Activated B cell treated with CpG ODN at 0.5 μM for 24 hours (primary cell): ENCODE results near the gene NSDHL. TPM values are rescaled to one million over a fixed set of nuclear protein-coding genes. Genes with fewer than 3 reads are reported as not detected.

ENCODE experiments used
- ATAC-seq: fragments of 200-7000 bp; cut with Tn5 transposase; one replicate; pipeline ENCODE4 v1.10.0; 2021; ENCODE audit warnings: low read depth, mild to moderate bottlenecking, moderate library complexity
- CTCF ChIA-PET: fragments of 350-600 bp; sonication (Branson Sonifier 250); formaldehyde crosslinking; loops from one replicate; lab custom pipeline; 2021; ENCODE audit warnings: antibody characterized with exemption; lab: Charles Lee
- POLR2A ChIA-PET: fragments of 350-600 bp; sonication (Branson Sonifier 250); formaldehyde crosslinking; loops from one replicate; lab custom pipeline; 2021; ENCODE audit warnings: antibody characterized with exemption; lab: Charles Lee
- DNase-seq: peaks from one replicate; pipeline ENCODE4 v3.0.0; 2022
- H3K27ac Mint-ChIP-seq: one replicate; pipeline ENCODE4 v1.8.0; 2020; ENCODE audit warnings: mixed read lengths
- H3K27me3 Mint-ChIP-seq: one replicate; pipeline ENCODE4 v1.8.0; 2021; ENCODE audit warnings: mixed read lengths
- H3K36me3 Mint-ChIP-seq: one replicate; pipeline ENCODE4 v1.8.0; 2021; ENCODE audit warnings: low read depth, mixed read lengths
- H3K4me1 Mint-ChIP-seq: one replicate; pipeline ENCODE4 v1.8.0; 2021; ENCODE audit warnings: mixed read lengths
- H3K4me3 Mint-ChIP-seq: one replicate; pipeline ENCODE4 v1.8.0; 2020; ENCODE audit warnings: mild to moderate bottlenecking, mixed read lengths
- H3K9me3 Mint-ChIP-seq: one replicate; pipeline ENCODE4 v1.8.0; 2020; ENCODE audit warnings: mixed read lengths
- CTCF ChIP-seq: fragments of 200-600 bp; IDR thresholded peaks from one replicate; pipeline ENCODE4 v1.8.0; 2022; ENCODE audit warnings: antibody characterized with exemption, mild to moderate bottlenecking
- intact Hi-C: fragments of 100-400 bp; cut with micrococcal nuclease; formaldehyde crosslinking; loops from one replicate; pipeline ENCODE4 v1.15.1; 2024
- total RNA-seq: library from RNA; stranded (reverse); gene quantifications from 2 replicates; pipeline ENCODE4 v1.2.3, GENCODE V29; 2022

NSDHL gene
- total RNA-seq, 1 donor from 2014 or later: 18.4 TPM

GRCh38 chrX:152913346-152913745, 82.5 kb downstream of the NSDHL start:
- no peak overlapping the region for H3K27ac Mint-ChIP-seq
- intact Hi-C loops: no loop called here
- ChIA-PET CTCF (no interaction called here), POLR2A (no interaction called here)
- ATAC-seq (no peak), DNase-seq (no peak)
- no peaks in the 10 kb centered on the region for H3K9me3 Mint-ChIP-seq
- peaks cover 10% of the 10 kb centered on the region for H3K4me1 Mint-ChIP-seq
- H3K27me3 Mint-ChIP-seq: no peaks in the 10 kb centered on the region
- H3K4me3 Mint-ChIP-seq: no peak overlapping the region
- no peaks in the 10 kb centered on the region for H3K36me3 Mint-ChIP-seq
- no peak for TF ChIP-seq CTCF

GRCh38 chrX:152913910-152914309, 83.0 kb downstream of the NSDHL start:
- no peak overlapping the region for H3K27ac Mint-ChIP-seq
- intact Hi-C loops: no loop called here
- DNase-seq (no peak), ATAC-seq (no peak)
- no peaks in the 10 kb centered on the region for H3K36me3 Mint-ChIP-seq
- no peaks in the 10 kb centered on the region for H3K27me3 Mint-ChIP-seq
- H3K9me3 Mint-ChIP-seq: no peaks in the 10 kb centered on the region
- ChIA-PET CTCF (no interaction called here), POLR2A (no interaction called here)
- no peak for TF ChIP-seq CTCF
- H3K4me3 Mint-ChIP-seq: no peak overlapping the region
- peaks cover 10% of the 10 kb centered on the region for H3K4me1 Mint-ChIP-seq

GRCh38 chrX:152915541-152916241, 84.8 kb downstream of the NSDHL start:
- Mint-ChIP-seq H3K4me3 (no peak overlapping the region), H3K4me1 (peaks cover 3% of the 10 kb centered on the region), H3K27me3 (no peaks in the 10 kb centered on the region), H3K36me3 (no peaks in the 10 kb centered on the region), H3K9me3 (no peaks in the 10 kb centered on the region), H3K27ac (no peak overlapping the region)
- CTCF ChIA-PET: interaction anchor here (1.4 kb wide), 1 partner anchor 10 kb away, joined by 4 read pairs; no protein-coding TSS in a partner anchor
- TF ChIP-seq CTCF: no peak
- ATAC-seq (peak; percentile 88), DNase-seq (peak; percentile 24)
- intact Hi-C loops: no loop called here
- POLR2A ChIA-PET: no interaction called here

- no peak overlapping the region for H3K4me3 Mint-ChIP-seq
- no peak for ATAC-seq
- intact Hi-C loops: no loop called here
Measured at GRCh38 chrX:152917656-152918579, 87.1 kb downstream of the NSDHL start.

More at GRCh38 chrX:152917656-152918579, 87.1 kb downstream of the NSDHL start:
- peaks cover 3% of the 10 kb centered on the region for H3K4me1 Mint-ChIP-seq
- no peak for TF ChIP-seq CTCF
- H3K36me3 Mint-ChIP-seq: no peaks in the 10 kb centered on the region
- no peak for DNase-seq
- no peaks in the 10 kb centered on the region for H3K27me3 Mint-ChIP-seq
- no peaks in the 10 kb centered on the region for H3K9me3 Mint-ChIP-seq
- ChIA-PET POLR2A (no interaction called here), CTCF (no interaction called here)
- no peak overlapping the region for H3K27ac Mint-ChIP-seq
